HG02981 (cell line): ENCODE data around the gene ZKSCAN5.
"Not testable (repeated sequence)": the region's sequence is repeated elsewhere in the genome, so short reads cannot be mapped to it uniquely, and the experiment has no call there.

Experiments used
- ATAC-seq: cut with Tn5 transposase; IDR thresholded peaks from one replicate; pipeline ENCODE4 v1.9.1; 2021; ENCODE audit warnings: mild to moderate bottlenecking, moderate library complexity; ENCODE audit not compliant: unreplicated experiment

Gene ZKSCAN5

GRCh38 chr7:99580778-99581332 lies 76.4 kb downstream of the ZKSCAN5 start:
- not testable (repeated sequence) for ATAC-seq
